ENCODE results near the gene MBD6. TPM values are rescaled to one million over a fixed set of nuclear protein-coding genes. Genes with fewer than 3 reads are reported as not detected.

Gene MBD6
- total and polyA plus RNA-seq, 2 of the 13 experiments (the other 11 are each of a cell fraction or from before 2014, with no cell fraction given), result 4.1 to 5.9 TPM

- TF ChIP-seq, protein P1, sequence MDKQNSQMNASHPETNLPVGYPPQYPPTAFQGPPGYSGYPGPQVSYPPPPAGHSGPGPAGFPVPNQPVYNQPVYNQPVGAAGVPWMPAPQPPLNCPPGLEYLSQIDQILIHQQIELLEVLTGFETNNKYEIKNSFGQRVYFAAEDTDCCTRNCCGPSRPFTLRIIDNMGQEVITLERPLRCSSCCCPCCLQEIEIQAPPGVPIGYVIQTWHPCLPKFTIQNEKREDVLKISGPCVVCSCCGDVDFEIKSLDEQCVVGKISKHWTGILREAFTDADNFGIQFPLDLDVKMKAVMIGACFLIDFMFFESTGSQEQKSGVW (CRISPR knock-in tag; IDR thresholded peaks at IDR 0.05; ENCODE audit: borderline replicate concordance), result no peak
- TF ChIP-seq ZNF749 (CRISPR knock-in tag; IDR thresholded peaks at IDR 0.05; ENCODE audit: borderline replicate concordance) (peak; percentile 43; the same call in 1 of the 2 replicates), ARID4A (CRISPR knock-in tag; IDR thresholded peaks at IDR 0.05; ENCODE audit: borderline replicate concordance) (peak; percentile 51; the same call in 1 of the 2 replicates), DZIP1 (CRISPR knock-in tag; IDR thresholded peaks at IDR 0.05) (no peak), NFAT5 (CRISPR knock-in tag; IDR thresholded peaks at IDR 0.05) (no peak), ZBTB1 (CRISPR knock-in tag; IDR thresholded peaks at IDR 0.05; ENCODE audit: borderline replicate concordance) (no peak), ZNF567 (CRISPR knock-in tag; IDR thresholded peaks at IDR 0.05; ENCODE audit: borderline replicate concordance) (no peak), ZNF501 (CRISPR knock-in tag; IDR thresholded peaks at IDR 0.05) (no peak), ZNF570 (CRISPR knock-in tag; IDR thresholded peaks at IDR 0.05; ENCODE audit: borderline replicate concordance) (no peak), JUN (CRISPR knock-in tag; IDR thresholded peaks at IDR 0.05) (no peak)
- TF ChIP-seq, protein P2, sequence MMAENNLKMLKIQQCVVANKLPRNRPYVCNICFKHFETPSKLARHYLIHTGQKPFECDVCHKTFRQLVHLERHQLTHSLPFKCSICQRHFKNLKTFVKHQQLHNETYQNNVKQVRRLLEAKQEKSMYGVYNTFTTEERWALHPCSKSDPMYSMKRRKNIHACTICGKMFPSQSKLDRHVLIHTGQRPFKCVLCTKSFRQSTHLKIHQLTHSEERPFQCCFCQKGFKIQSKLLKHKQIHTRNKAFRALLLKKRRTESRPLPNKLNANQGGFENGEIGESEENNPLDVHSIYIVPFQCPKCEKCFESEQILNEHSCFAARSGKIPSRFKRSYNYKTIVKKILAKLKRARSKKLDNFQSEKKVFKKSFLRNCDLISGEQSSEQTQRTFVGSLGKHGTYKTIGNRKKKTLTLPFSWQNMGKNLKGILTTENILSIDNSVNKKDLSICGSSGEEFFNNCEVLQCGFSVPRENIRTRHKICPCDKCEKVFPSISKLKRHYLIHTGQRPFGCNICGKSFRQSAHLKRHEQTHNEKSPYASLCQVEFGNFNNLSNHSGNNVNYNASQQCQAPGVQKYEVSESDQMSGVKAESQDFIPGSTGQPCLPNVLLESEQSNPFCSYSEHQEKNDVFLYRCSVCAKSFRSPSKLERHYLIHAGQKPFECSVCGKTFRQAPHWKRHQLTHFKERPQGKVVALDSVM (CRISPR knock-in tag; IDR thresholded peaks at IDR 0.05), result no peak
Measured at GRCh38 chr12:57546438-57547287, 24.0 kb downstream of the MBD6 start, which contains the start of gene DCTN2 (continued).

All from HepG2 (cell line).